Ectodermal cell (in vitro differentiated cells): ENCODE results near the gene SCN9A.

Source experiments
- H3K27ac ChIP-seq: 2 replicates; pipeline ENCODE4 v1.7.0; 2013; ENCODE audit warnings: mild to moderate bottlenecking, low read depth, low read length; ENCODE audit not compliant: insufficient read depth, poor library complexity, severe bottlenecking
- H3K27me3 ChIP-seq: 2 replicates; pipeline ENCODE4 v1.7.0; 2013; ENCODE audit warnings: mild to moderate bottlenecking, low read length; ENCODE audit not compliant: insufficient read depth, control insufficient read depth, poor library complexity, severe bottlenecking
- H3K36me3 ChIP-seq: one replicate; pipeline ENCODE4 v1.7.0; 2013; ENCODE audit warnings: low read length; ENCODE audit not compliant: control insufficient read depth, insufficient read depth
- H3K4me1 ChIP-seq: one replicate; pipeline ENCODE4 v1.7.0; 2013; ENCODE audit warnings: low read length; ENCODE audit not compliant: control insufficient read depth, insufficient read depth
- H3K4me3 ChIP-seq: 2 replicates; pipeline ENCODE4 v1.7.0; 2013; ENCODE audit warnings: low read depth, low read length, control low read depth; ENCODE audit not compliant: insufficient read depth
- H3K9me3 ChIP-seq: 2 replicates; pipeline ENCODE4 v1.7.0; 2013; ENCODE audit warnings: mild to moderate bottlenecking, low read length, moderate library complexity; ENCODE audit not compliant: control insufficient read depth
- WGBS, 2 experiments: methylation state at CpG; one replicate each; pipeline ENCODE4 v1.1.7; 2013; ENCODE audit warnings: missing lambda C conversion rate in 2 of 2; 5-methylcytosine and 5-hydroxymethylcytosine counted together

Gene SCN9A

DNA sequence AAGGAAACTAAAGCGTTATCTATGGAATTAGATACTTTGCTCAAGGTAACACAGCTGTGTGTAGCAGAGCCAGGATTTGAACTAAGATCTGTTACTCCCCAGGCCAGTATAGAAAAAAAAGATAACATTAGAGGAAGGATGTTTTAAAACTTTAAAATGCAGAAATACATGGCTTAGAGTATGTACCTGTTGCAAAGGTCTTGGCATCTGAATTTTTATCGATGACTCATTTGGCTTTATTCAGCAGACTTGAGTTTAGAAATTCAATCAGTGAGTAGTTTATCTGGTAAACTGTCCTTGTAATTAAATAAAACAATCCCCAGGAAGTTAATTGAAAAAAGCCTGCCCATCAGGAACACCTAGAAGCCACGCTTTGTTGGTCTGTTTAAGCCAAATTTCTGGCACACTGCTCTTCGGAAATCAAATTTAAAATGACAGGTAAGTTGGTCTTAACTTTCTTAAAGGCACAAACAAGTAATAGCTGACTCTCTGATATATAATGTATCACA is 36.9 kb downstream of the SCN9A start:
- 89 to 95% methylated on average over 3 to 4 of the region's 4 CpGs for WGBS, 2 experiments
- Histone ChIP-seq H3K4me1 (no peaks in the 10 kb centered on the region), H3K27ac (no peak overlapping the region), H3K9me3 (no peaks in the 10 kb centered on the region), H3K27me3 (no peaks in the 10 kb centered on the region), H3K36me3 (no peaks in the 10 kb centered on the region), H3K4me3 (no peak overlapping the region)

DNA sequence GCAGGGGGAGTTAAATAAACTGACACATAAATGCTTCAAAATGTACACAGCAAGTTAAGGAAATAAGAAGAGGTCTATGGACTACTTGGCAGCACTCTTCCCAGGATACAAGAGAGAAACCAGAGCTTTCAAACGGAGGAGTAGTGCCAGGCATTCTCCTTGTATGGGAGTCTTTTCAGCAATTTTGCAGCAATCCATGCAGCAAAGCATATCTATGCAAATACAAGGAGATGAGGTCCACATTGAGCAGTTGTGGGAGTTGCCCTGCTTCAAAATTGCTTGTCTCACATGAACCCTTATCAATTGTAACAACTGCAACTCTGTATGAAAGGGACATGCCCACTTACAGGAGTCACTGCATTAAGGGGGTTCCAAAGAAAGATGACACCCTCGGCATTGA is 37.8 kb downstream of the SCN9A start:
- Histone ChIP-seq H3K9me3 (no peaks in the 10 kb centered on the region), H3K27me3 (no peaks in the 10 kb centered on the region), H3K27ac (no peak overlapping the region), H3K36me3 (no peaks in the 10 kb centered on the region), H3K4me3 (no peak overlapping the region), H3K4me1 (no peaks in the 10 kb centered on the region)
- 90 to 91% methylated on average over 2 of the region's 2 CpGs for WGBS, 2 experiments

DNA sequence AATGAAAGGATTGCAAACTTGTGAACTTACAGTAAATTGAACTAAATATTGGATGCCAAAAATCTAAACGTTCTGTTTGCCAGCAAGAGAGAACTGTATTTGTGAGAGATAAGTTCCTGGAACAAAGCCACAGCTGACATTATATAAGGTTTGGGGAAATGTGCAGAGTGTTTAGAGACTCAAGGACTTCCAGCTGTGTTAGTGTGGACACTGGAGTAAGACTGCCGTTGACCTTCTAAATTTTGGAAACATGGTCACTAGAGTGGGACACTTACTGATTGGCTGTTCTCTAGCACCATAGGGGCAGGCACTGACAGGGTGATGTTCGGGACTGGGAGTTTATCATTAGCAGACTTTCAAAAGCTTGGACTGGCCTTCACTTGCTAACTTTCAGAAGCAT is 40.5 kb downstream of the SCN9A start:
- H3K36me3 ChIP-seq, result no peaks in the 10 kb centered on the region
- 90 to 95% methylated on average over 3 of the region's 3 CpGs for WGBS, 2 experiments
- no peaks in the 10 kb centered on the region for H3K9me3 ChIP-seq
- H3K27ac ChIP-seq, result no peak overlapping the region
- H3K4me1 ChIP-seq, result no peaks in the 10 kb centered on the region
- H3K4me3 ChIP-seq, result no peak overlapping the region
- H3K27me3 ChIP-seq, result no peaks in the 10 kb centered on the region

DNA sequence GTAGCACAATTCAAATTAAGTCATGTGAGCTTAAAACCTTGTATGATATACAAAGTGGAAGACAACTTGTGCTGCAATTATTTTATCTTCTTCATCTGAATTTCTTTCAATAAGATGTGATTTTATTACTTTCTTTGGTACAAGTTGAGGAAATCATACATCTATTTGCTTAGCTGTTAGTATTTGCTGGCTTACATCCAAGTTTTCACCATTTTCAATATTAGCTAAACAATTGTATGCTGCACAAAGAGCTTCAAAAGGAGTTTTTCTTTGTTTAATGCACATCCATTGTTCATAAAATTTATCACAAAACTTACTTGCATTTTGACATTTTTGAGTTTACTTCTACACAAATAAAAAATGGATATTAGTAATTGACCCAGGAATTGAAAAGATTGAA is 40.9 kb downstream of the SCN9A start:
- no peaks in the 10 kb centered on the region for H3K4me1 ChIP-seq
- no peak overlapping the region for H3K4me3 ChIP-seq
- H3K27me3 ChIP-seq, result no peaks in the 10 kb centered on the region
- H3K27ac ChIP-seq, result no peak overlapping the region
- H3K36me3 ChIP-seq, result no peaks in the 10 kb centered on the region
- H3K9me3 ChIP-seq, result no peaks in the 10 kb centered on the region

DNA sequence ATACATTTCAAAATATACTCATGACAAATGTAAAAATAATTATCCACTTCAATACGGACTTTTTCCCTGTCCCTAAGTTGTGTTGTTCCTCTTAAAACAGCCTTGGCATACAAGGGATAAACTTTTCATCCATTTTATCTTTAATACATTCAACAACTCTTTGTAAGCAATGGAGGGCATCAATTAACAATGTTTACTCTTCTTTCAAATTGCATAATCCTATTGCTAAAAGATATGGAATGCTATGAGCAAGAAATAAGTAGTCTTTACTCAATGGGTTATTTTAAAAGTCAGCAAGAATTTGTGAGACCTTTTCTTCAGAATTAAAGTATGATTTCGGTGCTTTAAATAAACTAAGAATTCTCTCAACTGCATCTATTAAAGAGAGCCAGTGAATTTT is 41.9 kb downstream of the SCN9A start:
- Histone ChIP-seq H3K9me3 (no peaks in the 10 kb centered on the region), H3K36me3 (no peaks in the 10 kb centered on the region), H3K4me3 (no peak overlapping the region), H3K4me1 (no peaks in the 10 kb centered on the region), H3K27me3 (no peaks in the 10 kb centered on the region), H3K27ac (no peak overlapping the region)
- WGBS, 2 experiments, result 85 to 91% methylated on average over 1 to 2 of the region's 2 CpGs

DNA sequence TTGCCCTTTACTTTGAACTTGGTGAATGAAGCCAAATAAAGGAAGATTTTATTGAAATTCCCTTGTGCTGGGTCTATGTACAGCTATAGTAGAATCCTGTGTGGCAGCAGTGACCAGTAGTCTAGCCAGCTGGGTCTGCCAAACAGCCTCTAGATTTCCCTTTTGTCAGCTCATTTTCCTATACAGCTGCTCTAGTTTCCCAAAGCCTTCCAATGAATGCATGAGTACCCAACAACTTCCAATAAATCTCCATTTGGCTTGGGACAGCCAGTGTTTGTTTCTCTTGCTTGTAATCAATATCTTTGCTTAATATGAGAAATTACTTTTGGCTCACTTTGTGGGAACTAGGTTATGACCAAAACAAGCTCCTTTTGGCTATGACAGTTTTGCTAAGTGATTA is 43.6 kb downstream of the SCN9A start:
- H3K27me3 ChIP-seq, result no peaks in the 10 kb centered on the region
- H3K9me3 ChIP-seq, result no peaks in the 10 kb centered on the region
- H3K36me3 ChIP-seq, result no peaks in the 10 kb centered on the region
- H3K4me3 ChIP-seq, result no peak overlapping the region
- no peak overlapping the region for H3K27ac ChIP-seq
- no peaks in the 10 kb centered on the region for H3K4me1 ChIP-seq

DNA sequence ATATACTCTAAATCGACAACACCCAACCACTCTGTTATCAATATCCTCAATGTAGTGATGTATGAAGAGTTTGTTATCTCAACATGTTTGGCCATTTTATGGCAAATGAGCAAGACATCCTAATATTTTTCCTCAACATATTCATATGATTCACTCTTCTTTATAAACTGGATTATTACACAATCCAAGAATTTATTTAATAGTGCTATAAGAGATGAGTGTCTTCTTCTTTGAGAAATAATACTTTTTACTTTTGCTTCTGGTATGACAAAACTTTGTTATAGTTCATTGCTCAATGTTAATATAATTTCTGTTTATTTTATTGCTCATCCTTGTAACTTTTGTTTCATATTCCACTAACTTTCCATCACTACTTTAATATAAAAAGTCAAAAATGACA is 44.3 kb downstream of the SCN9A start:
- no peaks in the 10 kb centered on the region for H3K4me1 ChIP-seq
- no peak overlapping the region for H3K27ac ChIP-seq
- no peaks in the 10 kb centered on the region for H3K36me3 ChIP-seq
- no peaks in the 10 kb centered on the region for H3K9me3 ChIP-seq
- no peaks in the 10 kb centered on the region for H3K27me3 ChIP-seq
- WGBS, 2 experiments, result no CpG with 5 or more reads among the region's 1 CpG
- no peak overlapping the region for H3K4me3 ChIP-seq

DNA sequence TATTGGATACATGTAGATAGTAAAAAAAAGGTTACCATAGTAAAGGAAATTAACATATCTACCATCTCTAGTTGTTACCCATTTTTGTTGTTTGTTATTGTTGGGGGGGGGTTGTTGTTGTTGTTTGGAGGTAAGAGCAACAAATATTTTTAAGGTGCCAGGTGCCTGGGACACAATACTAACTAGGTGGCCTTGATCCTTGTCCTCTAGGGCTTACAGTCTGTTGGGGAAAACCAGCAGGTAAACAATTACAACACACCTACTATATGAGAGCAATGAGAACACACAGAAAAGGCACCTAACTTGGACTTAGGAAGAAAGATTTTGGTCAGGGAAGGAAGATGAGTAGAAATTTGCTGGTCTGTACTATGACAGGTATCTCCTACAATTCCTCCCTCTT is 46.3 kb downstream of the SCN9A start:
- Histone ChIP-seq H3K9me3 (no peaks in the 10 kb centered on the region), H3K4me3 (no peak overlapping the region), H3K36me3 (no peaks in the 10 kb centered on the region), H3K27ac (no peak overlapping the region), H3K4me1 (no peaks in the 10 kb centered on the region), H3K27me3 (no peaks in the 10 kb centered on the region)

DNA sequence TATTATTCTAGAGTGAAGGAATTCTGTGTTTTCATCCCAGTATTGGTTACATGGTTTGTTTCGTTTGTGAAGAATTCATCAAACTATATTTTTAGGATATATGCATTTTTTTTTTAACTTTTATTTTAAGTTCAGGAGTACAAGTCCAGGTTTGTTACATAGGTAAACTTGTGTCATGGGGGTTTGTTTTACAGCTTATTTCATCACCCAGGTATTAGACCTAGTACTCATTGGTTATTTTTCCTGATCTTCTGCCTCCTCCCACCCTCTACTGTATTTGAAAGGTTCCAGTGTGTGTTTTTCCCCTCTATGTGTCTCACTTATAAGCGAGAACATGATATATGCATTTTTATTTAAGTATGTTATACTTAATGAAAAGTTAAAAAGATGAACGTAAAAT is 47.6 kb downstream of the SCN9A start:
- no peaks in the 10 kb centered on the region for H3K9me3 ChIP-seq
- H3K4me3 ChIP-seq, result no peak overlapping the region
- H3K27me3 ChIP-seq, result no peaks in the 10 kb centered on the region
- H3K36me3 ChIP-seq, result no peaks in the 10 kb centered on the region
- WGBS, 2 experiments, result no CpG with 5 or more reads among the region's 3 CpGs
- H3K4me1 ChIP-seq, result no peaks in the 10 kb centered on the region
- H3K27ac ChIP-seq, result no peak overlapping the region

DNA sequence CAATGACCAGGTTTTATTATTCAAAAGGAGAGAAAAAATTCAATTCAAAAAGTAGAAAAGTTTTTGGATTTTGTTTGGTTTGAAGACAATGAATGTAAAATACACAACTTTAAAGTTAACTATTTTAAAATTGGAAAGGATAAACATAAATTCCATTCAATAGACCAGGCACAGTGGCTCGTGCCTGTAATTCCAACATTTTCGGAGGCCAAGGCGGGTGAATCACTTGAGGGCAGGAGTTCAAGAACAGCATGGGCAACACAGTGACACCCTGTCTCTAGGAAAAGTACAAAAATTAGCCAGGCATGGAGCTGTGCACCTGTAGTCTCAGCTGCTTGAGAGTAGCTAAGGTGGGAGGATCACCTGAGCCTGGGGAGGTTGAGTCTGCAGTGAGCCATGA is 54.7 kb downstream of the SCN9A start:
- WGBS, 2 experiments, result 81 to 90% methylated on average over 3 of the region's 3 CpGs
- no peaks in the 10 kb centered on the region for H3K27me3 ChIP-seq
- no peak overlapping the region for H3K27ac ChIP-seq
- H3K9me3 ChIP-seq, result no peaks in the 10 kb centered on the region
- H3K36me3 ChIP-seq, result no peaks in the 10 kb centered on the region
- H3K4me1 ChIP-seq, result no peaks in the 10 kb centered on the region
- no peak overlapping the region for H3K4me3 ChIP-seq

DNA sequence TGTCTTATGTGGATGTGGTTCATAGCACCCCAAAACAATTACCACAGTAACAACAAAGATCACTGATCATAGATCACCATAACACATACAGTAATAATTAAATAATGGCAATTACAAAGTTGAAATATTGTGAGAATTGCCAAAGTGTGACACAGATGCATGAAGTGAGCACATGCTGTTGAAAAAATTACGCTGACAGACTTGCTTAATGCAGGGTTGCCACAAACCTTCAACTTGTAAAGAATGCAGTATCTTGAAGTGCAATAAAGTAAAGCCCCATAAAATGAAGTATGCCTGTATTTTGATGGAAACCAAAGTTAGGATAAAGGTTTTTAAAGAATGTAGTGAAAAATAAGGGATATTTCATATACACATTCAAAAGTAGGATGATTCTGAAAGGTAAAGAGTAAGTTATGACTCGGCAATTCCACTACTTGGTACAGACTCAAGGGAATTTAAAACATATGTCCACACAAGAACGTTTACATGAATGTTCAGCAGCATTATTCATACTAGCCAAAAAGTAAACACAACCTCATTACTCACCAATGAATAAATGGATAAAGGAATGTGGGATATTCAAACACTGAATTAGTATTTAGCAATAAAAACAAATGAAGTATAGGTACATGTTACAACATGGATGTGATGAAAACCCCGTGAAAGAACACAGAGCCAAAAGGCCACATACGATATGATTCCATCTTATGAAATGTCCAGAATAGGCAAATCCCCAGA is 61.6 kb downstream of the SCN9A start:
- H3K27ac ChIP-seq, result no peak overlapping the region
- no peaks in the 10 kb centered on the region for H3K9me3 ChIP-seq
- H3K4me1 ChIP-seq, result no peaks in the 10 kb centered on the region
- no peaks in the 10 kb centered on the region for H3K27me3 ChIP-seq
- H3K4me3 ChIP-seq, result no peak overlapping the region
- H3K36me3 ChIP-seq, result no peaks in the 10 kb centered on the region
- WGBS, 2 experiments, result 67 to 75% methylated on average over 3 to 5 of the region's 5 CpGs
